ENCODE data around the gene IRF7.

DNA sequence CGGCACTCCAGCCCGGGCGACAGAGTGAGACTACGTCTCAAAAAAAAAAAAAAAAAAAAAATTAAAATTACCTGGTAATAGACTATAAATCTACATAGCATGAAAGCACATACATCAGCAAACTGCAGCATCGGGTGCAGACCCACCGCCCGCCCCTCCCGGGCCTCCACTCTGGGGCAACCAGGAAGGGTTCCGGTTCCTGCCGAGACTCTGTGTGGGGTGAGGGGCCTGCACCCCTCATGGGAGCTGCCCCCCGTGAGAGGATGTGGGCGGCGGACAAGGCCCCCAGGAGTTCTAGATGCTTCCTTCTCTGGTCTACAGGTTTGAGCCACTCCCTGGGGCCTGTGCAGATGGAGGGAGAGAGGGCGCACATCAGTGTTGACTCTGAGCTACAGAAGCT lies 30.5 kb upstream of the IRF7 start:
- TF ChIP-seq, protein P1, sequence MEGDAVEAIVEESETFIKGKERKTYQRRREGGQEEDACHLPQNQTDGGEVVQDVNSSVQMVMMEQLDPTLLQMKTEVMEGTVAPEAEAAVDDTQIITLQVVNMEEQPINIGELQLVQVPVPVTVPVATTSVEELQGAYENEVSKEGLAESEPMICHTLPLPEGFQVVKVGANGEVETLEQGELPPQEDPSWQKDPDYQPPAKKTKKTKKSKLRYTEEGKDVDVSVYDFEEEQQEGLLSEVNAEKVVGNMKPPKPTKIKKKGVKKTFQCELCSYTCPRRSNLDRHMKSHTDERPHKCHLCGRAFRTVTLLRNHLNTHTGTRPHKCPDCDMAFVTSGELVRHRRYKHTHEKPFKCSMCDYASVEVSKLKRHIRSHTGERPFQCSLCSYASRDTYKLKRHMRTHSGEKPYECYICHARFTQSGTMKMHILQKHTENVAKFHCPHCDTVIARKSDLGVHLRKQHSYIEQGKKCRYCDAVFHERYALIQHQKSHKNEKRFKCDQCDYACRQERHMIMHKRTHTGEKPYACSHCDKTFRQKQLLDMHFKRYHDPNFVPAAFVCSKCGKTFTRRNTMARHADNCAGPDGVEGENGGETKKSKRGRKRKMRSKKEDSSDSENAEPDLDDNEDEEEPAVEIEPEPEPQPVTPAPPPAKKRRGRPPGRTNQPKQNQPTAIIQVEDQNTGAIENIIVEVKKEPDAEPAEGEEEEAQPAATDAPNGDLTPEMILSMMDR (IDR thresholded peaks at IDR 0.05): no peak
- TF ChIP-seq POLR2AphosphoS5 (IDR thresholded peaks at IDR 0.05): no peak
- TF ChIP-seq EP300 (IDR thresholded peaks at IDR 0.05): no peak
- TF ChIP-seq POLR2A (IDR thresholded peaks at IDR 0.05): no peak
